HepG2 (cell line): Measurements from ENCODE around the gene TMEM9. TPM values are rescaled to one million over a fixed set of nuclear protein-coding genes. Genes with fewer than 3 reads are reported as not detected.

Experiments
- ARNT2 ChIP-seq: sonication (generic); formaldehyde crosslinking; IDR thresholded peaks from 2 replicates; pipeline ENCODE4 v1.8.0; 2022; ENCODE audit warnings: mild to moderate bottlenecking, low read depth, missing genetic modification reagents, moderate library complexity
- ASH2L ChIP-seq: fragments of 300-600, 200-600 bp; sonication (generic); IDR thresholded peaks from 2 replicates; pipeline ENCODE4 v1.7.0; 2017; ENCODE audit warnings: low read depth, mild to moderate bottlenecking, moderate library complexity, mixed read lengths, low read length; ENCODE audit not compliant: insufficient read length
- DNMT1 ChIP-seq: sonication (generic); formaldehyde crosslinking; IDR thresholded peaks from 2 replicates; pipeline ENCODE4 v1.5.1; 2020; ENCODE audit warnings: mild to moderate bottlenecking, missing genetic modification reagents
- DZIP1 ChIP-seq: sonication (generic); formaldehyde crosslinking; IDR thresholded peaks from 2 replicates; pipeline ENCODE4 v1.5.0; 2020; ENCODE audit warnings: mild to moderate bottlenecking, missing genetic modification reagents
- HIC2 ChIP-seq: sonication (generic); formaldehyde crosslinking; IDR thresholded peaks from 2 replicates; pipeline ENCODE4 v1.9.0; 2022; ENCODE audit warnings: low read depth, missing genetic modification reagents
- HOMEZ ChIP-seq: IDR thresholded peaks from 2 replicates; pipeline ENCODE4 v1.6.1; 2016; ENCODE audit warnings: low read depth
- MTA1 ChIP-seq: sonication (generic); formaldehyde crosslinking; IDR thresholded peaks from 2 replicates; pipeline ENCODE4 v1.4.0; 2020; ENCODE audit warnings: missing genetic modification reagents, mild to moderate bottlenecking, borderline replicate concordance
- NFRKB ChIP-seq: fragments of 450-650 bp; IDR thresholded peaks from 2 replicates; pipeline ENCODE4 v1.6.1; 2017
- PAX8 ChIP-seq: sonication (generic); formaldehyde crosslinking; IDR thresholded peaks from 2 replicates; pipeline ENCODE4 v1.8.0; 2022; ENCODE audit warnings: mild to moderate bottlenecking, missing genetic modification reagents, borderline replicate concordance
- REXO4 ChIP-seq: sonication (generic); formaldehyde crosslinking; IDR thresholded peaks from 2 replicates; pipeline ENCODE4 v1.8.0; 2022; ENCODE audit warnings: missing genetic modification reagents, mild to moderate bottlenecking, borderline replicate concordance
- SIN3B ChIP-seq: fragments of 150-350 bp; IDR thresholded peaks from 2 replicates; pipeline ENCODE4 v1.6.1; 2014; ENCODE audit warnings: low read length
- SP4 ChIP-seq: sonication (generic); formaldehyde crosslinking; IDR thresholded peaks from 2 replicates; pipeline ENCODE4 v1.8.1; 2023; ENCODE audit warnings: mild to moderate bottlenecking, missing genetic modification reagents
- ZBTB34 ChIP-seq: sonication (generic); formaldehyde crosslinking; IDR thresholded peaks from 2 replicates; pipeline ENCODE4 v1.8.0; 2022; ENCODE audit warnings: mild to moderate bottlenecking, missing genetic modification reagents
- ZMYM3 ChIP-seq: sonication (generic); formaldehyde crosslinking; IDR thresholded peaks from 2 replicates; pipeline ENCODE4 v1.5.1; 2020; ENCODE audit warnings: mild to moderate bottlenecking, missing genetic modification reagents
- ZNF33A ChIP-seq: sonication (generic); formaldehyde crosslinking; IDR thresholded peaks from 2 replicates; pipeline ENCODE4 v1.5.1; 2020; ENCODE audit warnings: missing genetic modification reagents, mild to moderate bottlenecking, moderate library complexity, borderline replicate concordance
- ZNF510 ChIP-seq: sonication (generic); formaldehyde crosslinking; IDR thresholded peaks from 2 replicates; pipeline ENCODE4 v1.4.0; 2020; ENCODE audit warnings: low read depth, mild to moderate bottlenecking, missing genetic modification reagents
- ZNF740 ChIP-seq: sonication (generic); formaldehyde crosslinking; IDR thresholded peaks from 2 replicates; pipeline ENCODE4 v1.4.0; 2020; ENCODE audit warnings: missing genetic modification reagents
- polyA plus RNA-seq, 8 experiments: library from polyadenylated mRNA; depleted of rRNA in 3 of 8; stranded (reverse) in 7 of 8; unstranded in 1 of 8; fragments of >200 nt; fragmentation: Illumina TruSeq in 4 of 8; extraction: Trizol in 4 of 8; gene quantifications; 2 replicates each; pipeline versions ENCODE4 v1.2.1 to v1.2.3, GENCODE V29; 2011 to 2016; ENCODE audit warnings: low read depth in 4 of 8, missing spikeins in 1 of 8, mixed read lengths in 1 of 8; ENCODE audit not compliant: insufficient read depth in 1 of 8
- total RNA-seq, 5 experiments: library from RNA; depleted of rRNA; stranded (reverse); fragments of >200 nt; fragmentation: Illumina TruSeq; extraction: Trizol; gene quantifications; 2 replicates each; pipeline ENCODE4 v1.2.3, GENCODE V29; 2016; ENCODE audit warnings: low read depth in 1 of 5

TMEM9 gene
- total and polyA plus RNA-seq, 2 of the 13 experiments (the other 11 are each of a cell fraction or from before 2014, with no cell fraction given), result 60.9 to 102 TPM

- TF ChIP-seq ZNF740 (CRISPR knock-in tag), result peak; percentile 82
- no peak for TF ChIP-seq MTA1 (CRISPR knock-in tag)
- no peak for TF ChIP-seq ZNF510 (CRISPR knock-in tag)
- no peak for TF ChIP-seq ARNT2 (CRISPR knock-in tag)
- no peak for TF ChIP-seq HIC2 (CRISPR knock-in tag)
- no peak for TF ChIP-seq SP4 (CRISPR knock-in tag)
- TF ChIP-seq ZBTB34 (CRISPR knock-in tag), result no peak
- TF ChIP-seq ZMYM3, result peak; percentile 96
- no peak for TF ChIP-seq DZIP1 (CRISPR knock-in tag)
- TF ChIP-seq ASH2L, result peak; percentile 82
- no peak for TF ChIP-seq SIN3B
- TF ChIP-seq NFRKB, result no peak
- no peak for TF ChIP-seq ZNF33A (CRISPR knock-in tag)
- no peak for TF ChIP-seq PAX8 (CRISPR knock-in tag)
- no peak for TF ChIP-seq HOMEZ (CRISPR knock-in tag)
- no peak for TF ChIP-seq REXO4 (CRISPR knock-in tag)
- TF ChIP-seq DNMT1, result no peak
Observed at GRCh38 chr1:201171063-201172036, 17.1 kb upstream of the TMEM9 start (continued).
